NCI-H1092 (cell line): Measurements from ENCODE around the gene COG2.
"Not testable (repeated sequence)": the region's sequence is repeated elsewhere in the genome, so short reads cannot be mapped to it uniquely, and the experiment has no call there.

Experiments
- DNase-seq: peaks from one replicate; lab custom pipeline; 2025; lab: John Stamatoyannopoulos, UW

COG2 gene

GRCh38 chr1:230627767-230628166 lies 14.5 kb upstream of the COG2 start:
- no peak for DNase-seq

- DNase-seq = no peak
Observed at GRCh38 chr1:230629511-230629910, 12.8 kb upstream of the COG2 start.

DNA sequence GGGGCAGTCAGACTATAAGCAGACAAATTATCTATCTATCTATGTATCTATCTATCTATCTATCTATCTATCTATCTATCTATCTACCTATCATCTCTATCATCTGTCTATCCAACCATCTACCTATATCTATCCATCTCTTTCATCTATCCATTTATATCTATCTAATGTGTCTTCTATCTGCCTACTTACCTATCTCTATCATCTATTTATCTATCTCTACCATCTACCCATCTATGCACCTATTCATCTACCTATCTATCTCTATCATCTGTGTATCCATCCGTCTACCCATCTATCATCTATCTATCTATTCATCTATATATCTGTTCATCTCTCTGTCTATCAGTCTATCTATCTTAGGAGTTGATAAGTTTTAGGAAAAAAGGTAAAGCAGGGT lies 10.8 kb upstream of the COG2 start:
- no peak for DNase-seq

GRCh38 chr1:230632273-230632873 lies 9.9 kb upstream of the COG2 start:
- peak; percentile 63 for DNase-seq

DNA sequence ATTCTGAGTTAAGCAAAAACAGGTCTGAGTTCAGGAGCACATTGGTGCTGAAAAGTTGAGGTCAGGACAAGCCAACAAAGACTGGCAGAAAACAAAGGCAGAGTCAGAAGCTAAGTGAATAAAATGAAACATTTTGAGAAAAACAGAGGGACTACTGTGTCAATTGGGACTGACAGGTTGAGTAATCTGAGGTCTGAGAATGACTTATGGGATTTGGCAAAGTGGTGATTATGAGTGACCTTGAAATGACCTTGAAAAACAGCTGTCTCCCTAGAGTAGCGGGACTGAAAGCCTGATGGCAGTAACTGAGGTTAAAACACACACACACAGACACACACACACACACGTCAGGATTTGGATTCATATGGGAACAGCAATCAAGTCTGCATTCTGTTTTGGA lies 8.8 kb upstream of the COG2 start:
- no peak for DNase-seq

GRCh38 chr1:230634384-230634783 lies 7.9 kb upstream of the COG2 start:
- DNase-seq = no peak

DNA sequence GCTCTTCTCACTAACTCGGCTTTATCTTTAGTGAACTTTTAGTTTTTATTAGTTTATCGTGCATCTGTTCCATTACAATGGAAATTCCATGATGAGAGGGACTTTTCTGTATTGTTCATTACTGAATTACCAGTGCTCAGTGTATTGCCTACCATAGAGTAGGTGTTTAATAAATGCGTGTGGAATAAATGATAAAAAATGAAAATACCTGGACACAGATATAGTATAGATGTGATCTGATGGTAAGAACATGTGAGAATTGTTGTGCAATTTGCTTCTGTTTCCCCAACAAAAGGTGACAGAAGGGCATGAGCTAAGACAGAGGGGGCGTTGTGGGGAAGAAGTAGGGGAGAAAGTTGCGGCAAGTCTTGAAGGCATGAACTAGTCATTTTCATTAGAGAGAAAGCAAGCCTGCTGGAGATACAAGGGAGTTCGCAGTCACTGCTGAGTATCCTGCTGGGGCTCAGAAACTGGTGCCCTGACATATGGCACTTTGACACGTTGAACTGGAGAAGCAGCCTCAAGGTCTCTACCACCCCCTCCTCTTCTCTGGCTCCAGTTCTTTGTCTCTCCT lies 5.6 kb upstream of the COG2 start:
- no peak for DNase-seq

GRCh38 chr1:230639714-230640209 lies 2.5 kb upstream of the COG2 start:
- no peak for DNase-seq

DNA sequence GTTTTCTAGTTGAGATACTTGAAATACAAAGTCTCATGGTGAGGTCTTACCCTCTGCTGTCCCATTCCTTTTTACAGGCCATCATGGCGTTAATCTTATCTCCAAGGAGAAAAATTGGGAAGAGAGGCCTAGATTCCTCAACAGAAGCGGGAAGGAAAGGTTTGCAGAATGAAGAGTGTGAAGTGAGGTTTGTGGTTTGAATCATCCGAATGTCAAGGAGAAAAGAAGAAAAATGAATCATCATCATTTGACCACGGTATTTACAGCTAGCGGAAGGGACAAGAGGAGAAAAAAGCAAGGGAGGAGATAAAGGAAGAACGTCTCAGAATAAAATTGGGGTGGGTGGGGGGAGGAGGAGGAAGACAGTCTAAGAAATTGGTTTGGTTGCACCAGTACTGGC lies 935 bp upstream of the COG2 start:
- no peak for DNase-seq

GRCh38 chr1:230641900-230642262 lies 400 bp upstream of the COG2 start:
- DNase-seq = no peak

GRCh38 chr1:230643908-230644307 lies 1.6 kb downstream of the COG2 start:
- DNase-seq = no peak

GRCh38 chr1:230646710-230647302 lies 4.5 kb downstream of the COG2 start:
- no peak for DNase-seq

DNA sequence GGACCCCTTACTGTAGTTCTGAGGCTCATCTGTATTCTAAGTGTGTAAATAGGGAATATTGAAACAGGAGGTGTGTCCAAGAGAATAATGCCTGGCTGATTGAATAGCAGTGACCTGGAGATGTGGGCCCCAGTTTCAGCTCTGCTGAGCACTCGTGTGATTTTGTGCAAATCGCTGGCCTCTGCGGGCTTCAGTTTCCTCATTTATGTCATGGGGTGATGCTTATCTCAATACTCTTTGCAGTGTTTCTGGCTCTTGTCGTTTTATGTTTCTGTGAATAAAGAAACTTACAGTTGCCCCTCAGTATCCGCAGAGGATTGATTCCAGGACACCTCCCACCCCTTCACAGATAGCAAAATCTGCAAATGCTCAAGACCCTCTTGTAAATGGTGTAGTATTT lies 5.0 kb downstream of the COG2 start:
- no peak for DNase-seq

GRCh38 chr1:230648114-230648513 lies 5.8 kb downstream of the COG2 start:
- no peak for DNase-seq

- no peak for DNase-seq
Observed at GRCh38 chr1:230650300-230650699, 8.0 kb downstream of the COG2 start.

- DNase-seq = no peak
Observed at GRCh38 chr1:230651235-230651634, 9.0 kb downstream of the COG2 start.

GRCh38 chr1:230656719-230657118 lies 14.4 kb downstream of the COG2 start:
- not testable (repeated sequence) for DNase-seq

GRCh38 chr1:230658103-230658502 lies 15.8 kb downstream of the COG2 start:
- not testable (repeated sequence) for DNase-seq

- no peak for DNase-seq
Observed at GRCh38 chr1:230658691-230659090, 16.4 kb downstream of the COG2 start.

GRCh38 chr1:230661976-230662375 lies 19.7 kb downstream of the COG2 start:
- no peak for DNase-seq

DNA sequence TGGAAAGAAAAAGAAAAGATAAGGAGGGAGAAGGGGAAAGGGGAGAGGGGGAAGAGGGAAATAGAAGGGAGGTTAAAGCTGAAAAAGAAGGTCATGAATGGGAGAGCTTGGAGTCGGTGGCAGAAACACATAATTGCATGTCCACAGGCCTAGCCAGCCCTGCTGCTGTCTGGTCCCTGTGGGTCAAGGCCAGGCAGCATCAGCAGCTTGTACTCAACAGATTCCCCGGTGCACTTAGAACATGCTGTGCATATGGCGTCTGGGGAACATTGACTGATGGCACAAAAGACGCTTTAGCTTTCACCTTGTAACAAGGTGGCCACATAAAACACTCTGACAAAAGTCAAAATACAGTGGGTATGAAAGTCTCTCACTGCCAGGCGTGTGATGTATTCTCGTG lies 25.9 kb downstream of the COG2 start:
- DNase-seq = no peak

GRCh38 chr1:230669543-230669942 lies 27.3 kb downstream of the COG2 start:
- DNase-seq = no peak

DNA sequence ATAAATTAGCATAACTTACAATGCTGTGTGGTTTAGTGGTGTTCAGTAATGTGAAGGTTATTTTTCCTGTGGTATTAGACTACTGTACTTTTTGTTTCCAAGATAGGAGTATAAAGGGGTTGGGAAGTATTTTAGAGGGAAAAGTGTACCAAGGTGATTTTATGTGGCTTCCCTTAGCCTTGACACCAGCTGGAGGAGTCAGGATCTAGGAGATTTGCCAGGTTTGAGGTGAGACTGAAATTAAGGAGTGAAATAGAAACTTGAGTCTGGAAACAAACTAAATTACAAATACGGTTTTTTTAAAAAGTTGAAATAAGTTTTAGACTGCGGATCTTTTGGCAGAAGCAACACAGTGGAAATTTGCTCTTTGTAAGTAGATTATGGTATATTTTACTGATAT lies 32.3 kb downstream of the COG2 start:
- no peak for DNase-seq

DNA sequence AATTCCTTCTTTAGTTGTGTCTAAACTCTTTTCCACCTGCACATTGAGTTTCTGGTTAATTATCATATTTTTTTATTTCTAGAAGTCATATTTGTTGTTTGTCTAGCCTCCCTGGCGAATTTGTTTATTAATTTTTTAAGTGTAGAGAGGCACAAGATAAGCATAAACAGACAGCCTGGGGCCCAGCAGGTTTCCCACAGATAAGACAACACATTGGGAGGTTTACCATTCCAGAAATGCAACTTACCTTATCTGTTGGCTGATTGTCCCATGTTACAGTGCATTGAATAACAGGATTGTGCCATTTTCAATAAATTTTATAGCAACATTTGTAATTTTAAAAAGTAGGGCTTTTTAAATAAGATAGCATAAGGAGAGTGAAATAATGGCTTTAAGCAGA lies 34.9 kb downstream of the COG2 start:
- no peak for DNase-seq
